GM12864 (cell line): ENCODE results near the gene CGB3.

Source experiments
- DNase-seq: peaks from one replicate; pipeline ENCODE4 v3.0.0-alpha.2; 2011; ENCODE audit warnings: low read depth
- H3K4me3 ChIP-seq: 2 replicates; pipeline ENCODE4 v1.5.1; 2011; ENCODE audit warnings: mild to moderate bottlenecking, low read depth, low read length, control low read depth
- CTCF ChIP-seq: IDR thresholded peaks from 2 replicates; pipeline ENCODE4 v1.5.1; 2011; ENCODE audit warnings: low read depth, mild to moderate bottlenecking, moderate library complexity, low read length, control low read depth, inconsistent platforms; ENCODE audit errors: missing control alignments

Gene CGB3

GRCh38 chr19:48999481-49000325 is 24.4 kb downstream of the CGB3 start:
- TF ChIP-seq CTCF: peak; percentile 91
- H3K4me3 ChIP-seq: no peak overlapping the region
- no peak for DNase-seq

GRCh38 chr19:48997972-48998371 is 26.2 kb downstream of the CGB3 start:
- TF ChIP-seq CTCF: peak; percentile 64
- no peak overlapping the region for H3K4me3 ChIP-seq
- DNase-seq: no peak

GRCh38 chr19:48994035-48994386 is 30.1 kb downstream of the CGB3 start:
- no peak for DNase-seq
- no peak for TF ChIP-seq CTCF
- peak overlapping the region; percentile 98 for H3K4me3 ChIP-seq

- TF ChIP-seq CTCF: peak; percentile 93
- H3K4me3 ChIP-seq: peak within 1 kb of the TSS; percentile 98
- peak; percentile 98 for DNase-seq
Measured at GRCh38 chr19:48993175-48994034, 30.7 kb downstream of the CGB3 start, which contains the start of the genes GYS1 and RUVBL2. Gene GYS1, minus strand, starts transcription at chr19:48993309. Its CDS starts 197 bp downstream, at chr19:48993112. Gene RUVBL2, plus strand, starts transcription at chr19:48993887. Its CDS starts 25 bp downstream, at chr19:48993912.

- DNase-seq: no peak
- peak overlapping the region; percentile 98 for H3K4me3 ChIP-seq
Measured at GRCh38 chr19:48992581-48993174, 31.5 kb downstream of the CGB3 start.

More at GRCh38 chr19:48992581-48993174, 31.5 kb downstream of the CGB3 start:
- TF ChIP-seq CTCF: no peak
